ENCODE measurements around the gene TEX44. TPM values are rescaled to one million over a fixed set of nuclear protein-coding genes. Genes with fewer than 3 reads are reported as not detected.

TEX44 gene
- total and polyA plus RNA-seq, 2 donors = 0.02 TPM; not detected in 1

GRCh38 chr2:231621051-231621879 lies 28.6 kb downstream of the TEX44 start:
- Histone ChIP-seq H3K27ac (ENCODE audit: low read depth in 1 of 2, low read length in 1 of 2) (peak overlapping the region; percentile 67 to 84), H3K4me1 (ENCODE audit: control insufficient read depth in 2 of 2, insufficient read depth in 2 of 2, low read length in 2 of 2) (peaks cover 12 to 63% of the 10 kb centered on the region in 2 donors), H3K36me3 (ENCODE audit: control insufficient read depth in 2 of 2, insufficient read depth in 2 of 2, low read length in 1 of 2) (no peaks in the 10 kb centered on the region), H3K27me3 (ENCODE audit: control insufficient read depth in 2 of 2, insufficient read depth in 1 of 2, low read length in 1 of 2) (no peaks in the 10 kb centered on the region), H3K4me3 (ENCODE audit: low read length in 2 of 2) (no peak overlapping the region), H3K9me3 (ENCODE audit: control insufficient read depth in 2 of 2, insufficient read depth in 1 of 2, low read length in 1 of 2) (no peaks in the 10 kb centered on the region)
- peak in 1 of 9 donors; percentile 51 for DNase-seq (ENCODE audit: low read depth in 6 of 9, low spot score in 9 of 9)
- 73% methylated on average over 25 of the region's 25 CpGs for WGBS

- H3K4me3 ChIP-seq (ENCODE audit: low read length in 2 of 2) = no peak overlapping the region
- no peak for DNase-seq (ENCODE audit: low read depth in 6 of 9, low spot score in 9 of 9)
- 98% methylated on average over 10 of the region's 10 CpGs for WGBS
Measured at GRCh38 chr2:231622963-231623362, 30.3 kb downstream of the TEX44 start.

GRCh38 chr2:231626449-231626848 lies 33.8 kb downstream of the TEX44 start:
- Histone ChIP-seq H3K36me3 (ENCODE audit: control insufficient read depth in 2 of 2, insufficient read depth in 2 of 2, low read length in 1 of 2) (no peaks in the 10 kb centered on the region), H3K27me3 (ENCODE audit: control insufficient read depth in 2 of 2, insufficient read depth in 1 of 2, low read length in 1 of 2) (no peaks in the 10 kb centered on the region), H3K4me3 (ENCODE audit: low read length in 2 of 2) (no peak overlapping the region), H3K9me3 (ENCODE audit: control insufficient read depth in 2 of 2, insufficient read depth in 1 of 2, low read length in 1 of 2) (no peaks in the 10 kb centered on the region), H3K27ac (ENCODE audit: low read depth in 1 of 2, low read length in 1 of 2) (no peak overlapping the region), H3K4me1 (ENCODE audit: control insufficient read depth in 2 of 2, insufficient read depth in 2 of 2, low read length in 2 of 2) (peaks cover 3 to 28% of the 10 kb centered on the region in 2 donors)
- 65% methylated on average over 6 of the region's 6 CpGs for WGBS
- no peak for DNase-seq (ENCODE audit: low read depth in 6 of 9, low spot score in 9 of 9)

More at GRCh38 chr2:231622963-231623362, 30.3 kb downstream of the TEX44 start:
- Histone ChIP-seq H3K4me1 (ENCODE audit: control insufficient read depth in 2 of 2, insufficient read depth in 2 of 2, low read length in 2 of 2) (peaks cover 2 to 50% of the 10 kb centered on the region in 2 donors), H3K9me3 (ENCODE audit: control insufficient read depth in 2 of 2, insufficient read depth in 1 of 2, low read length in 1 of 2) (no peaks in the 10 kb centered on the region), H3K27ac (ENCODE audit: low read depth in 1 of 2, low read length in 1 of 2) (no peak overlapping the region), H3K36me3 (ENCODE audit: control insufficient read depth in 2 of 2, insufficient read depth in 2 of 2, low read length in 1 of 2) (no peaks in the 10 kb centered on the region), H3K27me3 (ENCODE audit: control insufficient read depth in 2 of 2, insufficient read depth in 1 of 2, low read length in 1 of 2) (no peaks in the 10 kb centered on the region)

- DNase-seq (ENCODE audit: low read depth in 6 of 9, low spot score in 9 of 9) = no peak
- H3K9me3 ChIP-seq (ENCODE audit: control insufficient read depth in 2 of 2, insufficient read depth in 1 of 2, low read length in 1 of 2) = no peaks in the 10 kb centered on the region
- H3K27ac ChIP-seq (ENCODE audit: low read depth in 1 of 2, low read length in 1 of 2) = peak overlapping the region in 1 of 2 donors; percentile 70
- no peaks in the 10 kb centered on the region for H3K36me3 ChIP-seq (ENCODE audit: control insufficient read depth in 2 of 2, insufficient read depth in 2 of 2, low read length in 1 of 2)
- H3K4me1 ChIP-seq (ENCODE audit: control insufficient read depth in 2 of 2, insufficient read depth in 2 of 2, low read length in 2 of 2) = peaks cover 3 to 23% of the 10 kb centered on the region in 2 donors
- WGBS = 92% methylated on average over 10 of the region's 10 CpGs
- H3K4me3 ChIP-seq (ENCODE audit: low read length in 2 of 2) = no peak overlapping the region
- H3K27me3 ChIP-seq (ENCODE audit: control insufficient read depth in 2 of 2, insufficient read depth in 1 of 2, low read length in 1 of 2) = no peaks in the 10 kb centered on the region
Measured at GRCh38 chr2:231627384-231628120, 34.9 kb downstream of the TEX44 start.

- peaks cover 3 to 32% of the 10 kb centered on the region in 2 donors for H3K4me1 ChIP-seq (ENCODE audit: control insufficient read depth in 2 of 2, insufficient read depth in 2 of 2, low read length in 2 of 2)
- H3K27ac ChIP-seq (ENCODE audit: low read depth in 1 of 2, low read length in 1 of 2) = peak overlapping the region in 1 of 2 donors; percentile 56
- 89% methylated on average over 14 of the region's 14 CpGs for WGBS
Measured at GRCh38 chr2:231632559-231633142, 40.0 kb downstream of the TEX44 start.

GRCh38 chr2:231633241-231633976 lies 40.7 kb downstream of the TEX44 start:
- H3K36me3 ChIP-seq (ENCODE audit: control insufficient read depth in 2 of 2, insufficient read depth in 2 of 2, low read length in 1 of 2) = no peaks in the 10 kb centered on the region
- no peaks in the 10 kb centered on the region for H3K27me3 ChIP-seq (ENCODE audit: control insufficient read depth in 2 of 2, insufficient read depth in 1 of 2, low read length in 1 of 2)
- H3K27ac ChIP-seq (ENCODE audit: low read depth in 1 of 2, low read length in 1 of 2) = peak overlapping the region in 1 of 2 donors; percentile 56
- DNase-seq (ENCODE audit: low read depth in 6 of 9, low spot score in 9 of 9) = peak in 3 of 9 donors; percentile 40 to 71 (median 50)
- 87% methylated on average over 13 of the region's 13 CpGs for WGBS
- peaks cover 0 to 25% of the 10 kb centered on the region in 2 donors for H3K4me1 ChIP-seq (ENCODE audit: control insufficient read depth in 2 of 2, insufficient read depth in 2 of 2, low read length in 2 of 2)
- H3K9me3 ChIP-seq (ENCODE audit: control insufficient read depth in 2 of 2, insufficient read depth in 1 of 2, low read length in 1 of 2) = no peaks in the 10 kb centered on the region
- H3K4me3 ChIP-seq (ENCODE audit: low read length in 2 of 2) = no peak overlapping the region

More at GRCh38 chr2:231632559-231633142, 40.0 kb downstream of the TEX44 start:
- Histone ChIP-seq H3K27me3 (ENCODE audit: control insufficient read depth in 2 of 2, insufficient read depth in 1 of 2, low read length in 1 of 2) (no peaks in the 10 kb centered on the region), H3K4me3 (ENCODE audit: low read length in 2 of 2) (no peak overlapping the region), H3K36me3 (ENCODE audit: control insufficient read depth in 2 of 2, insufficient read depth in 2 of 2, low read length in 1 of 2) (no peaks in the 10 kb centered on the region), H3K9me3 (ENCODE audit: control insufficient read depth in 2 of 2, insufficient read depth in 1 of 2, low read length in 1 of 2) (no peaks in the 10 kb centered on the region)
- no peak for DNase-seq (ENCODE audit: low read depth in 6 of 9, low spot score in 9 of 9)

GRCh38 chr2:231634412-231634811 lies 41.7 kb downstream of the TEX44 start:
- H3K9me3 ChIP-seq (ENCODE audit: control insufficient read depth in 2 of 2, insufficient read depth in 1 of 2, low read length in 1 of 2) = no peaks in the 10 kb centered on the region
- H3K4me1 ChIP-seq (ENCODE audit: control insufficient read depth in 2 of 2, insufficient read depth in 2 of 2, low read length in 2 of 2) = peaks cover 0 to 24% of the 10 kb centered on the region in 2 donors
- H3K27me3 ChIP-seq (ENCODE audit: control insufficient read depth in 2 of 2, insufficient read depth in 1 of 2, low read length in 1 of 2) = no peaks in the 10 kb centered on the region
- no peak overlapping the region for H3K4me3 ChIP-seq (ENCODE audit: low read length in 2 of 2)
- no peak for DNase-seq (ENCODE audit: low read depth in 6 of 9, low spot score in 9 of 9)
- H3K36me3 ChIP-seq (ENCODE audit: control insufficient read depth in 2 of 2, insufficient read depth in 2 of 2, low read length in 1 of 2) = no peaks in the 10 kb centered on the region
- 92% methylated on average over 2 of the region's 2 CpGs for WGBS
- H3K27ac ChIP-seq (ENCODE audit: low read depth in 1 of 2, low read length in 1 of 2) = peak overlapping the region in 1 of 2 donors; percentile 20

GRCh38 chr2:231634951-231635875 lies 42.5 kb downstream of the TEX44 start:
- Histone ChIP-seq H3K27me3 (ENCODE audit: control insufficient read depth in 2 of 2, insufficient read depth in 1 of 2, low read length in 1 of 2) (no peaks in the 10 kb centered on the region), H3K27ac (ENCODE audit: low read depth in 1 of 2, low read length in 1 of 2) (no peak overlapping the region)

More at GRCh38 chr2:231634951-231635875, 42.5 kb downstream of the TEX44 start:
- no peak for DNase-seq (ENCODE audit: low read depth in 6 of 9, low spot score in 9 of 9)
- no peaks in the 10 kb centered on the region for H3K36me3 ChIP-seq (ENCODE audit: control insufficient read depth in 2 of 2, insufficient read depth in 2 of 2, low read length in 1 of 2)
- peaks cover 0 to 24% of the 10 kb centered on the region in 2 donors for H3K4me1 ChIP-seq (ENCODE audit: control insufficient read depth in 2 of 2, insufficient read depth in 2 of 2, low read length in 2 of 2)
- H3K9me3 ChIP-seq (ENCODE audit: control insufficient read depth in 2 of 2, insufficient read depth in 1 of 2, low read length in 1 of 2) = no peaks in the 10 kb centered on the region
- H3K4me3 ChIP-seq (ENCODE audit: low read length in 2 of 2) = no peak overlapping the region
- WGBS = 62% methylated on average over 8 of the region's 8 CpGs
